ES-I3 (cell line): ENCODE data around the gene ELK1.
A peak's percentile ranks its signal among the peaks of the same experiment; 100 is the strongest.
"Not testable (repeated sequence)": the region's sequence is repeated elsewhere in the genome, so short reads cannot be mapped to it uniquely, and the experiment has no call there.

Source experiments
- H3K36me3 ChIP-seq: 2 replicates; pipeline ENCODE4 v1.6.1; 2013; ENCODE audit warnings: mild to moderate bottlenecking, low read length, control low read depth, moderate library complexity; ENCODE audit not compliant: insufficient read depth
- H3K4me1 ChIP-seq: 2 replicates; pipeline ENCODE4 v1.6.1; 2013; ENCODE audit warnings: mild to moderate bottlenecking, control low read depth, low read length; ENCODE audit not compliant: insufficient read depth
- H3K9ac ChIP-seq: 2 replicates; pipeline ENCODE4 v1.6.1; 2013; ENCODE audit warnings: low read depth, mild to moderate bottlenecking, low read length, moderate library complexity
- H3K9me3 ChIP-seq: 2 replicates; pipeline ENCODE4 v1.6.1; 2013; ENCODE audit warnings: mild to moderate bottlenecking, low read length, moderate library complexity; ENCODE audit not compliant: control insufficient read depth, insufficient read depth

Gene ELK1

DNA sequence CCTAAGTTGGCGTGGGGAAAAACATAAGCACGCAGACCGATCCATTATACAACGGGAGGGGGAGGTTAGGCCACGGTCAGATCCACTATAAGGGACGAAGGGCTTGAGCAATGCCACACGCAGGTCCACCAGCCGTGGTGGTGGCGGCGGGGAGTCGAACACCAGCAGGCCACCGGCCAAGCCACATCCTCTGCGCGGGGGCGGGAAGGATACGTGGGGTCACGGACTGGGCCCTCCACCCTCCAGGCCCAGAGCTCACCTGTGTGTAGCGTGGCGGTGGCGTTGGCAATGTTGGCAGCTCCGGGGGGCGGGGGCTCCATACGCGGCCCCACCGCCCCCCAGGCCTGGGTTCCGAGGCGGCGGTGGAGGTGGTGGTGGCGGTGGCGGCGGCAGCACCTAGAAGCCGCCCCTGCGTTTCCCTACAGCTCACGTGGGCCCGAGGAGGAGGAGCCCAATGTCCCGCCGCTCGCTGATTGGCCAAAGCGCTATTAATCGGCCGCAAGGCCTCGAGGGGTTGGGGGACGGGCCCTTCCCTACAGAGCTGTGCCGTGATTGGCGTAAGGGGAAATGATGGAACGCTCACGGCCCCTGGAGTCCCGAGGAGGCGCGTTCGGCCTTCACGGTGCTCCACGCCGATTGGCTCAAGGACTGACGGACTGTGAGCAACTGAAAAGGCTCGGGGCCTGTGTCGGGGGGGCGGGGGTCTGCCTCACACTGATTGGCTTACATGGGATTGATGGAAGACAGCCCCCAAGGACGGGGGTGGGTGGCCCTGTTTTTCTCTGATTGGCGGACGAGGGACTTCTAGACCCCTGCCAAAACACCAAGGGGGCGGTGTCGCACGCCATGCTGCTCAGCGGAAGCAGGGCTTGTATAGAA lies at the start of gene ELK1:
Gene ELK1, minus strand, starts transcription at position 400 of the 879 bp plus-strand sequence. CDS start 9,122 bp downstream, outside the sequence.
- no peaks in the 10 kb centered on the region for H3K9me3 ChIP-seq
- peak within 1 kb of the TSS; percentile 66; the same call in 1 of the 2 replicates for H3K9ac ChIP-seq
- no peaks in the 10 kb centered on the region for H3K4me1 ChIP-seq
- peaks cover 2% of the 10 kb centered on the region; the same call in 1 of the 2 replicates for H3K36me3 ChIP-seq

GRCh38 chrX:47697181-47697580 lies 46.8 kb upstream of the ELK1 start:
- Histone ChIP-seq H3K36me3 (no peaks in the 10 kb centered on the region), H3K9ac (no peak overlapping the region), H3K9me3 (0 out of 2 replicates have a peak, but pooled peaks cover 5% of the 10 kb centered on the region), H3K4me1 (no peaks in the 10 kb centered on the region)

- Histone ChIP-seq H3K36me3 (no peaks in the 10 kb centered on the region), H3K4me1 (no peaks in the 10 kb centered on the region), H3K9ac (no peak overlapping the region), H3K9me3 (no peaks in the 10 kb centered on the region)
These were observed 39.8 kb upstream of the ELK1 start for GRCh38 chrX:47690175-47690574.

GRCh38 chrX:47687263-47687662 lies 36.9 kb upstream of the ELK1 start:
- Histone ChIP-seq H3K4me1 (no peaks in the 10 kb centered on the region), H3K9me3 (no peaks in the 10 kb centered on the region), H3K9ac (no peak overlapping the region), H3K36me3 (no peaks in the 10 kb centered on the region)

- Histone ChIP-seq H3K9me3 (no peaks in the 10 kb centered on the region), H3K4me1 (no peaks in the 10 kb centered on the region), H3K9ac (no peak overlapping the region), H3K36me3 (no peaks in the 10 kb centered on the region)
These were observed 33.5 kb upstream of the ELK1 start for GRCh38 chrX:47683829-47684205.

- Histone ChIP-seq H3K9ac (no peak overlapping the region), H3K4me1 (no peaks in the 10 kb centered on the region), H3K36me3 (no peaks in the 10 kb centered on the region), H3K9me3 (no peaks in the 10 kb centered on the region)
These were observed 32.9 kb upstream of the ELK1 start for GRCh38 chrX:47683184-47683828.

DNA sequence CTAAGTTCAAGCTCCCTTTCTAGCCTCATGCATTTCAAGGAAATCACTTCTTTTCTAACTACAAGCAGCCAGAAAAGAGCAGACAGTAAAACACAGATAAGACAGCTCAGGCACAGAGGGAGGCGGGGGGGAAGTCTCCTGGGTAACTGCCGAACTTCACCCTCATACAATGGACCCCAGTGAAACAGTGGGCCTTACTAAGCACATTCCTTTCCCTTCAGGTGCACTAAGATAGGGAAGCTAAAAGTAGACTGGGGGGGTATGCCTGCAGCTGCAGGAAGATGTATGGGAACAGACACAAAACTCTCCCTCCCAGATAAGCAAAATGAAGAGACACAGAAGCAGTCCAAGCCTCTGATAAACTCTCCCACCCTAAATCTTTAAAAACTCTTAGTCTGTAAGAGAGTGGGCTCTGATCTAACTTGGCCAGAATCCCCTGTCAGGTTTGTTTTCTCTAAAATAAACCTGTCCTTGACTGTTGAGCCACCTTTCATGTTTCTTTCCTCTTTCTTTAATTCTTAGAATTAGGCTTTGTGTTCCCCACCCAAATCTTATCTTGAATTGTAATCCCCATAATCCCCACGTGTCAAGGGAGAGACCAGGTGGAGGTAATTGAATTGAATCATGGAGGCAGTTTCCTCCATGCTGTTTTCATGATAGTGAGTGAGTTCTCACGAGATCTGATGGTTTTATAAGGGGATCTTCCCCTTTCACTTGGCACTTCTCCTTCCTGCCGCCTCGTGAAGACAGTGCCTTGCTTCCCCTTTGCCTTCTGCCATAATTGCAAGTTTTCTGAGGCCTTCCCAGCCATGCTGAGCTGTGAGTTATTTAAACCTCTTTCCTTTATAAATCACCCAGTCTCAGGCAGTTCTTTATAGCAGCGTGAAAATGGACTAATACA lies 25.8 kb upstream of the ELK1 start:
- not testable (repeated sequence) for H3K4me1 ChIP-seq, H3K9ac ChIP-seq, H3K36me3 ChIP-seq, H3K9me3 ChIP-seq

GRCh38 chrX:47674776-47675175 lies 24.4 kb upstream of the ELK1 start:
- Histone ChIP-seq H3K9ac (no peak overlapping the region), H3K9me3 (peaks cover 3% of the 10 kb centered on the region; the same call in 1 of the 2 replicates), H3K36me3 (no peaks in the 10 kb centered on the region), H3K4me1 (no peaks in the 10 kb centered on the region)

- not testable (repeated sequence) for H3K36me3 ChIP-seq, H3K9me3 ChIP-seq, H3K4me1 ChIP-seq, H3K9ac ChIP-seq
These were observed 15.4 kb upstream of the ELK1 start for GRCh38 chrX:47665797-47666196.

DNA sequence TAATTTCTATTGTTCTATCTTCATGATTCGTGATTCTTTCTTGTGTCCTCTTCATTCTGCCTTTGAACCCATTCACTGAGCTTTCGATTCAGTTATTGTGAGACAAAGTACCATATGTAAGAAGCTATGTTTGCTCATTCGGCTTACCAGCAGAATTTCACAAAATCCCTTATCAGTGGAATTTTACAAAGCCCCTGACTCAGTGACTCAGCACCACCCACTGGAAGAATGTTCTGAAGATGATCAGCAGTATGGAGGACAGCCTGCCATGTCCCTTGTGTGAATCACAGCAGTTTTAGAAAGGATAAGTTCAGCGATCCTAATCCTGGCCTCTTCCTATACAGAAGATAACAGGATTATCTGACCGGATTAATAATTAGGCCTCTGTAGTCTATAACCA lies 14.4 kb upstream of the ELK1 start:
- H3K4me1 ChIP-seq, result peaks cover 9% of the 10 kb centered on the region; the same call in 1 of the 2 replicates
- H3K9me3 ChIP-seq, result no peaks in the 10 kb centered on the region; the same call in 1 of the 2 replicates
- H3K36me3 ChIP-seq, result no peaks in the 10 kb centered on the region
- no peak overlapping the region for H3K9ac ChIP-seq

DNA sequence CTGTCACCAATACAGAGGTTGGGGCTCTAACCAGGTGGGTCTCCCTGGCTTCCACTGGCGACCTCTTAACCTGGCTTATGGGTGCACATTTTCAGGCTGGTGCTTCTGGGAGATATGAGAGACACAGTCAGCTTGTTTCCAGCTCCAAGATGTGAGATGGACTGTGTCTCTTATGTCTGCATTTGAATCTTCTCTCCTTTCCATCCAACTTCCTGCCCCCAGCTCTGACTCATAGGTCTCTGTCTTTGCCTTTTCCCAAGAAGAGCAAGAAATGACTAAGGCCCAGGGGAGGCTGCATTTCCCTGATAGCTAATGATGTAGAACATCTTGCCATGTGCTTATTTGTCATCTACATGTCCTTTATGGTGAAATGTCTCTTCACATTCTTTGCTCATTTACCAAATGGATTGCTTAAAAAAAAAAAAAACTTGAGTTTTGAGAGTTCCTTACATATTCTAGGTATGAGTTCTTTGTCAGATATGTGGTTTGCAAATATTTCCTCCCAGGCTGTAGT lies 11.8 kb upstream of the ELK1 start:
- no peaks in the 10 kb centered on the region; the same call in 1 of the 2 replicates for H3K9me3 ChIP-seq
- H3K9ac ChIP-seq, result no peak overlapping the region
- peaks cover 9% of the 10 kb centered on the region; the same call in 1 of the 2 replicates for H3K4me1 ChIP-seq
- no peaks in the 10 kb centered on the region for H3K36me3 ChIP-seq

- peaks cover 9% of the 10 kb centered on the region; the same call in 1 of the 2 replicates for H3K4me1 ChIP-seq
- H3K9ac ChIP-seq, result no peak overlapping the region
- no peaks in the 10 kb centered on the region; the same call in 1 of the 2 replicates for H3K9me3 ChIP-seq
- H3K36me3 ChIP-seq, result no peaks in the 10 kb centered on the region; the same call in 1 of the 2 replicates
These were observed 11.2 kb upstream of the ELK1 start for GRCh38 chrX:47661539-47661938.

- H3K9ac ChIP-seq, result peak overlapping the region; percentile 62; the same call in 1 of the 2 replicates
These were observed 9.0 kb upstream of the ELK1 start for GRCh38 chrX:47659421-47659726.

More at GRCh38 chrX:47659421-47659726, 9.0 kb upstream of the ELK1 start:
- Histone ChIP-seq H3K9me3 (no peaks in the 10 kb centered on the region), H3K36me3 (no peaks in the 10 kb centered on the region; the same call in 1 of the 2 replicates), H3K4me1 (peaks cover 9% of the 10 kb centered on the region; the same call in 1 of the 2 replicates)
